ENCODE measurements around the gene PRDM7.
"Not testable (repeated sequence)": the region's sequence is repeated elsewhere in the genome, so short reads cannot be mapped to it uniquely, and the experiment has no call there.

PRDM7 gene

DNA sequence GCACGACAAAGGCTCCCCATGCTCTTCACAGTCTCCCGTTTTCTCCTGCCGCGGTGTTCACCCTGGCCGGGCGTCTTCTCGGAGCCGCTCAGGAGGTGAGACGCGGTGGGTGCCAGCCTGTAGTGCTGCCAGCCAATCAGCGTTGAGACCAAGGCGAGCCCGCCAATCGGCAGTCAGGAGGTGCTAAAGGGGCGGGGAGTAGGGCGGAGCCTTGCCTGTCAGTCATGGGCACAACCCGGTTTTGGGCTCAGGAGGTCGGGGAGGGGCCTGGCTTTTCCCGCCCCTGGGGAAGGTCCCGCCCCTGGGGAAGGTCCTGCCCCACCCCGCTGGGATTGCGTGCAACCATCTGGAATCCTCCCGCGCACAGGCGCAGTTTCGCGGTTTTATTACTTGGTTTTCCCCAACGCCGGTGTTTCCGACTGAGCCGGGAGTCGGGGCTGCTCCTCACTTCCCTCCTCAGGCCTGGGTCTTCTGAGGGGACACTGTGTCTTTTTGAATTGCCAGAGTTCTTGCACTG is at the start of gene PRDM7:
Gene PRDM7 (minus strand): TSS at position 92 of the 517 bp plus-strand sequence. CDS start 1,421 bp downstream, outside the sequence.
- DNase-seq = no peak

DNA sequence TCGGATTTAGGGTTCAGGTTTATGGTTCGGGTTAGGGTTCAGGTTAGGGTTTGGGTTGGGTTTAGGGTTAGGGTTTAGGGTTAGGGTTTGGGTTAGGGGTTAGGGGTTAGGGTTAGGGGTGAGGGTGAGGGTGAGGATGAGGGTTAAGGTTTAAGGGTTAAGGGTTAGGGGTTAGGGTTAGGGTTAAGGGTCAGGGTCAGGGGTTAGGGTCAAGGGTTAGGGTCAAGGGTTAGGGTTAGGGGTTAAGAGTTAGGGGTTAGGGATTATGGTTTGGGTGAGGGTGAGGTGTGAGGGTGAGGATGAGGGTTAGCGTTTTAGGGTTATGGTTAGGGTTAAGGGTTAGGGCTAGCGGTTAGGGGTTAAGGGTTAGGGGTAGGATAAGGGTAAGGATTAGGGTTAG is 44.7 kb upstream of the PRDM7 start:
- not testable (repeated sequence) for DNase-seq

DNA sequence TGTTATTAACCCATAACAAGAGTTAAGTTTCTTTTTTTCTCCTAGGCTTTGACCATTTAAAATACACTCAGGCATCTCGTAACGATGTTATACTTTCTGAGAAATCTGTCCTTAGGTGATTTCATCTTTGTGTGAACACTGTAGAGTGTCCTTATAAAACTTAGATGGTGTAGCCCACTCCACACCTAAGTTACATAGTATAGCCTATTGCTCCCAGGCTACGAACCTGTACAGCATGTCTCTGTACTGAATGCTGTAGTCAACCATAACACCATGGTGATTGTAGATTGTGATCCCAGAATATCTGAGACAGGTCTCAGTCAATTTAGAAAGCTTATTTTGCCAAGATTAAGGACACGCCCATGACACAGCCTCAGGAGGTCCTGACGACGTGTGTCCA is 30.5 kb upstream of the PRDM7 start:
- not testable (repeated sequence) for DNase-seq

DNA sequence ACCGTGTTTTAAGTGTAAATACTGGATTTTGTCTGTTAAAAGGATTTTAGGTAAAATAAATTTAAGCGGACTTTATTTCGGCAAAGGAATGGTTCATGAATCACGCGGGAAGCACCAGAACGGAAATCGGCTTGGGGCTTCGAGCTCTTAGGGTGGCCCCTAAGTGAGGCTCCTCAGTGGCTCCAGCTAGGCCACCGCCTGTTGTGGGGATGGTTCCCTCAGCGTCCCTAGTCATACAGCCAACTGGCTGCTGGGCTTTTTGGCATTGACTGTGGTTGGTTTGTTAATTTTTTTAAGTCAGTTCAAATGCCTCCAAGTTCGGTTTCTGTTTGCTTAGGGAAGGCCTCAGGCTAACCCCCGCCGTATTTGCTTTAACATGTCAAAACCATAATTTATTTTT is 29.9 kb upstream of the PRDM7 start:
- DNase-seq = not testable (repeated sequence)

DNA sequence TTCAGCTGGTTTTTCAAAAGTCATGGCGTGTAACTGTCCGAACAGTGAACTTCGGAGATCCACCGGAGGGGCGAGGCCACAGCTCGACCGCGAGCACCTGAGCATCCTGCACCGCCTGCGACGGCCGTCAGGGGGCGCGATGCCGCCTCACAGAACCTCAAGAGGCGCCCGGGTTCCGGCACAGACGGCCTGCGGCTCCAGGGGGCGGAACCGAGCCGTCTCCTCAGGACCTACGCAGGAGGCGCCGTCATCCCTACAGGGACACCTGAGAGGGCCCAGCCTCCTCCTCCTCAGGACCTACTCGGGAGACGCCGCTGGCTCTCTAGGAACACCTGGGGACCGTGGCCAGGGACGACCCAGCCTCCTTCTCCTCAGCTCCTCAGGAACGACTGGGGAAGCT is 29.1 kb upstream of the PRDM7 start:
- DNase-seq = not testable (repeated sequence)

DNA sequence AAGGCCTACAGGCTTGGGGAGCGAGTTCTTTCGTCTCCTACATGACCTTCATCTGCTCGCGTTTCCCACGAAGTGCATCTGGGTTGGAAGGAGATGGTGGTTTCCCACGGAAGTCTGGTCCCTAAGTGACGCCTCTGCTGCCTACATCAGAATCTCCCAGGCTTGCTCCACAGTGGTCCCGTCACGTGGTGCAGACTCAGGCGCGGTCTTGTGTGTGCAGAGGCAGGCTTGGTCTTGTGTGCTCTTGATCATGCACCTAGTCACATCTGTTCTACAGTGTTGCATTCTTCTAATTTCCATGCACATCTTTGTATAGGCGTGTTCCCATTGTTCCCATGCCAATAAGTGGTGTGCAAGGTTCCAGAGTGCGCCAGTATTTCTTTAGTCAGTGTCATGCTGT is 27.6 kb upstream of the PRDM7 start:
- not testable (repeated sequence) for DNase-seq

DNA sequence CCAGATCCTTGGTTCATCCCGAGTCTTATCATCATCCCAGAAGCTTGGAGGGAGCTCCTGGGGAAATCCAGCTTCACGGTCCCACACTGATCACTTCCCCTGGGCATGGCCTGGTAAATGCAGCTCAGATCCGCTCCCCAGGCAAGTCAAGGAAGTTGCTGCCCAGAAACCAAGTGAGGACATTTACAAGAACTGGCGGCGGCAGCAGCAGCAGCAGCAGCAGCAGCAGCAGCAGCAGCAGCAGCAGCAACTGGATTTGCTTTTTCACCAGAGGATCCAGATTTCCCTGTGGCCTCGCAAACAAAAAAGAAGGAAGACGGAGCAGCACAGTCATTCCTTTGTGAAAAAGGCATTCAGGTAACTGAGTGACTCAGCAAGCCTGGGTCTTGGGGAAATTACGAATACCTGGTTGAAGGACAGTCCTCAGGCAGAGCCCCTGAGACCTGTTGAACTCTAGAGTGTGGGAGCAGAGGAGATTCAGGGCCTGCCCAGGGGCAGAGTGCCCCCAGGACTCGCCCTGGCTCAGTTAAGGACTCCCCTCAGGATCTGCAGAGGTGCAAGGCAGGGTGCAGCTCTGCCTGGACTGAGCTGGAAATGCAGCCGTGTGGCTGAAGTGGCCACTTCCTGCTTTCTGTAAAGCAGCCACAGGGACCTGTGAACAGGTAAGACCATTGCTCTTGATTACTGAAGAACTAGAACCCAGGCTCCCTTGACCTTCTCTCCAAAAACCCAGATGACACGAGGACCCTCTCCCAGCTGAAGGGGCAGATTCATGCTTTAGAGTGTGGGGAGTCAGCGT is 25.2 kb upstream of the PRDM7 start:
- not testable (repeated sequence) for DNase-seq

DNA sequence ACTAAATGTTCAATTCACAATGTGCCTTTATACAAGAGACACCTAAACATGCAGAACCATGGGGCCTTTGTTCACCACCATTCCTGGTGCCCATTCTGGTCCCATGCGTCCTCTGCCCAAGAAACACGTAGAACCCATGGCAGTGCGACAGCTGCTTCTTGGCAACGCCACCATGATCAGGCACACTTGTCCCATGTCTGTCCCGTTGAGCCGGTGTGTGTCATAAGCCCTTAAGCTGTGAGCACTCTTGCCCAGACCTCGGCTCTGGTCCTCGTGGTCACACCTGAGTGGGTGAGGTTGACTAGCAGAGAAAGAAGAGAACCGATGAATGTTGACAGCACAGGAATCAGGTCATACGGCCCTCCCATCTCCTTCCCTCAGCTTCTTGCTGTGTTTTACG is 24.2 kb upstream of the PRDM7 start:
- DNase-seq = not testable (repeated sequence)

DNA sequence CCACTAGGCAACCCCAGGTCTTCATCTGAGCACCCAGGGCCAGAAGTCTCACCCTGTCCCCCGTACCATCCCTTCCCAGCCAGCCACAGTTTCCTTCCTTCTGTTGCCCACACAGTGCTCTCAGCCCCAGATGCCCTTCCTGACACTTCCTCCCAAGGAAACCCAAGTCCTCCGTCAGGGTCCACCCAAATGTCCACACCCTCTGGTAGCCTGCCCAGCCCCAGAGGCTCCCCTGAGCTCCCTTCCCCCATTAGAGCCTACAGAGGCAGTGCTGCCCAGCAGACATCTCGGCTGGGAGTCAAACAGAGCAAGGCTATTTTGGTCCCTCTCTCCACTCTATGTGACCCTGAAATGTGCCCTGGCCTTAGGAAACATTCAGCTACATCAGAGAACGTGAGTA is 23.7 kb upstream of the PRDM7 start:
- not testable (repeated sequence) for DNase-seq

DNA sequence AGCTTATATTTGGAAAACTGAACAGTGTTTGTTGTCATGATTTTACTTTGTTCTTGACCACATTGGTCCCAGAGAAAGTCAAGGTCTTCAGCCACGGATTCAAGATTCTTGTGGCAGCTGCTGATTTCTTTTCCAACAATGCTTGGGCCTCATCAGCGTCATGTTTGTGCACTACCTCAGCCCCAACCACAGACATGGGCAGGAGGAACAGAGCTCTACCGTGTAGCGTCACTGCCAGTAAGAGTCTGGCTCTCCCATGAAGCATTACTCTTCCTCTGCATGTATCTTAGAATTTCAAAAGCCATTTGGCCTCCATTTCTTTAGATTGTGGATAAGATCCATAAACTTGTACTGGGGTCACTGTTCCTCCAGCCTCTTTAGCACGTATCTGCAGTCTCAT is 23.1 kb upstream of the PRDM7 start:
- not testable (repeated sequence) for DNase-seq

DNA sequence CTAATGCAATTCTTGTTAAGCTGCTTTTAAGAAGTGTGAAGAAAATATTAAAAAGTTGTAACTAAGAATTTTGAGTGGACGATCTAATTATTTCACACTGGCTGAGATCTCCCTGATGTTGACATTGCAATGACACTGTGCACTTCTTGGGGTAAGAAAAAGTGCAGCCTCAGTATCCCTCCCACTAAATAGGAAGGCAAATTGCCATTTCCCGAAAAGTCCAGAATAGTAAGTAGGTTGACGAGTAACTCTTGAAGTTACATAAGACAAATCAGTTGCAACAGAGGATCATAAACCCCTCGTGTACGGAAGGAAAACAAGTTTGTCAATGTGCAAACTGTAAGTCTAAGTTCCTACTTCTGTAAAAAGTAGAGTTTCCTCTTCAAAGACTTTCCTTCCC is 21.8 kb upstream of the PRDM7 start:
- not testable (repeated sequence) for DNase-seq

DNA sequence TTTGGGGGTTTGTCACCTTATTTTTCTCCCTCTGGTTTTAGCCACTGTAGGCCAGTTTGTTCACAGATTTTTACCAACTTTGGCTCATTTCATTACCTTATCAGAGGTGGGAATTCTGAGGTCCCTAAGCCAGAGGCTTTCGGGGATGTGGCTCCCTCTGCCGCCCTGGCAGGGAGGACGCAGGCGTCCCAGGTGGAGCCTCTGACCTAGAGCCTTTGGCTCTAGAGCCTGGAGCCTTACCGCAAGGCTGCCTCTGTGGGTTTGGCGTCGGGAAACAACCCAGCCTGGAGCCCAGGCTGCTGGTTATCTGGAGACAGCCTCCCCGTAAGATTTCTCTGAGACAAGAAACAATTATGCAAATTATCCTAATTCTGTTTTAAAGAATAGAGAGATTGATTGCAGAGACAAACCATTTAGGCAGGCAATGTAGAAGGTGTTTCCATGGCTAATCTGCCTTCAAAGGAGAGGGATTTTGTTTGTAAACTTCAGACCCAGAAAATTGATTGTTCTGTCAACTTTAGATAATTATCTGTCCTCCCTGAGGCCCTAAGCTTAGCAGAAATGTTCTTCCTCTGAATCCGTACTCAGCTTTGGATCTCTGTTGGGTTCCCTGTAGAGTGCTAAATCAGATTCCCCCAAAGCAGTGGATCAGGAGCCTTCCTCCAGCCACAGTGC is 20.0 kb upstream of the PRDM7 start:
- not testable (repeated sequence) for DNase-seq

DNA sequence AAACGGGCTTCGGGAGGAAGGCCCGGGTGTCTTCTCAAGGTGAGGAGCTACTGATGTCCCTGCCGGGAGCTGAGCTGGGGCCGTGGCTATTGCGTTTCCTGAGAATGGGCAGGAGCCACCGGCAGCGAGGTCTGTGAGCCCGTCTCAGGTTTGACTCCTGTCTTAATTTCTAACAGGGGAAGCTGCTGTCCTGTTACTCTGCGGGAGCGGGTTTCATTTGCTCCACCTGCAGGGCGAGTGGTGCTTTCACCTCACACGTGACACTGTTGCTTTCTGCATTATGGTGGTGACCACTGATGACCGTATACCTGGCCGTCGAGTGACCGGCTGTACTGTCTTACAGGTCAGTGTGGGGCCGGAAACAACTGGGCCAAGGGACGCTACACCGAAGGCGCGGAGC is 17.7 kb upstream of the PRDM7 start:
- not testable (repeated sequence) for DNase-seq

DNA sequence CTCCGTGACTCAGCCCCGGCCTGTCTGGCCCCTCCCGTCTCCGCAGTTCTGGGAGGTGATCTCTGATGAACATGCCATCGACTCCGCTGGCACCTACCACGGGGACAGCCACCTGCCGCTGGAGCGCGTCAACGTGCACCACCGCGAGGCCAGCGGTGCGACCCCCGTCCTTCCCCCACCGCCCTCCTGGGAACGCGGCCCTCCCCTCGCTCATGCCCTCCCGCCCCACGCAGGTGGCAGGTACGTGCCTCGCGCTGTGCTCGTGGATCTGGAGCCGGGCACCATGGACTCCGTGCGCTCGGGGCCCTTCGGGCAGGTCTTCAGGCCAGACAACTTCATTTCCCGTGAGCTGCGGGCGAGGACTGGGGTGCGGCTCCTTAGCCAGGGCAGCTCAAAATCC is 17.2 kb upstream of the PRDM7 start:
- DNase-seq = not testable (repeated sequence)

DNA sequence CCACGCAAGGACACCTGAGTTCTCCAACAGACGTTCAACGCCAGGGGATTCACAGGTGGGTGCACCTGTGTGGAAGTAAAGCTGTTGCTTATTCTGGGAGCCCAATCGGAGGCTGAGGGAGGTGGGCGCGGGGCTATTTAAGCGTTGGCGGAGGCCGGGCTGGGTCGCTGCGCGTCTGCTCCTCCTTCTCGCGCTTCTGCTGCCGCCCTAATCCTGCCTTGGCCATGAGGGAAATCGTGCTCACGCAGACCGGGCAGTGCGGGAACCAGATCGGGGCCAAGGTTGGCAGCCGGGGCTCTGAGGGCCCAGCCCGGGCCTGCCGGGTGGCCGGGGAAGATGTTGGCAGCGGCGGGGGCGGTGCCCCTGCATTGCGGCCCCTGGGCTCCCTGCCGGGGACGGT is 16.7 kb upstream of the PRDM7 start:
- not testable (repeated sequence) for DNase-seq

DNA sequence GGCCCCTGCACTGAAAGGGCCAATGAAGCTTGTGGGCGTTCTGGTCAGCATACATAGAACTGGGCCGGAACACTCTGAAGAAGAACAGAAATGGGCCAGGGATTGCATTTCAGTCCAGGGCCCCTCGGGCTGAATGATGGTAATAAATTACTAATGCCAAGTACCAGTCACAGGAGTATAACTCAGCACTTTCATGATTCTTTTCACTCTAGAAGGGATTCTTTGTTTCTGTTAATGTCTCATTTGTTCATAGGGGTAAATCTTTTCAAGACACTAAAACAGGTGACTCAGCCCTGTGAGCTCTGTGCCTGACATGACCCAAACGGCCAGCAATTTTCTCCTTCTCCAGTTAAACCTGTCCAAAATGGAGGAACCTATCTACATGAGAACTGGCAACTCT is 15.7 kb upstream of the PRDM7 start:
- not testable (repeated sequence) for DNase-seq

DNA sequence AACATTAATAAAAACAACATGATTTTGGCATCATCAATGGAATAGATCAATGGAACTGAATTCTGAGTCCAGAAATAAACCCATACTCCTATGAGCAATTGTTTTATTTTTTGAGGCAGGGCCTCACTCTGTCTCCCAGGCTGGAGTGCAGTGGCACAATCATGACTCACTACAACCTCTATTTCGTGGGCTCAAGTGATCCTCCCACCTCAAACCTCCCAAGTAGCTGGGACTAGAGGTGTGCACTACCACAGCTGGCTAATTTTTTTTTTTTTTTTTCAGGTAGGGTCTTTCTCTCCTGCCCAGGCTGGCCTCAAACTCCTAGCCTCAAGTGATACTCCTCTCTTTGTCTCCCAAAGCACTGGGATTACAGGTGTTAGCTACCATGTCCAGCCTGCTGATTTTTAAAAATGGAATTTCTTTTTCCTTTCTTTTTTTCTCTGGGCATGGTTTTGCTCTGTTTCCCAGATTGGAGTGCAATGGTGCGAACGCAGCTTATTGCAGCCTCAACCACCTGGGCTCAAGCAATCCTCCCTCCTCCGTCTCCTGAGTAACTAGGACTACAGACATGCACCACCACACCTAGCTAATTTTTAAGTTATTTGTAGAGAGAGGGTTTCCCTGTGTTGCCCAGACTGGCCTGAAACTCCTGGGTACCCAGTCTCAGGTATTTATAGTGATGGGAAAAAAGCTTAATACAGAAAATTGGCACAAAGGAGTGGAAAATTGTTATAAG is 7.3 kb upstream of the PRDM7 start:
- no peak for DNase-seq

DNA sequence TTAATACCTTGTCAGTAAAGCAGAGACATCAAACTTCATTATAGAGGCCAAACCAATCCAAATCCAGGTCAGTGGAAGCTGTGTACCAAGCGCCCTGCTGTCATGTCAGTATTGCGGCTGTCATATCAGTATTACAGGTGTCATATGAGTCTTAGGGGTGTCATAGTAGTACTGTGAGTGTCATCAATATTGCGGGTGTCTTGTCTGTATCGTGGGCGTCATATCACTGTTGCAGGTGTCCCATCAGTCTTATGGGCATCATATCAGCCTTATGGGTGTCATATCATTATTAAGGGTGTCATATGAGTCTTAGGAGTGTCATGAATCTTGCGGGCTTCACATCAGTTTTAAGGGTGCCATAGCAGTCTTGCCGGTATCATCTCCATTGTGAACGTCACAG is 6.0 kb upstream of the PRDM7 start:
- no peak for DNase-seq

DNA sequence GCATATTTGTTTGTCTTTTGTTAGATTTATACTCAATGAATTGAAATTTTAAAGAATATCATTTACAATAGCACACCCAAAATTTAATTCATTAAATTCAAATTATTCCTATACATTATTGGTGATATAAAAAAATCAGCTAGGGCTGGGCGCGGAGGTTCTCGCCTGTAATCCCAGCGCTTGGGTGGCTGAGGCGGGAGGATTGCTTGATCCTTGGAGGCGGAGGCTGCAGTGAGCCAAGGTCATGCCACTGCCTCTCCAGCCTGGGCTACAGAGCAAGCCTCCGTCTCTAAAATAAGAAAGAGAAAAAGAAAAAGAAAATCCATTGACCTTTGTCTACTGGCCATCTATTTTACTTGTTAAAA is 4.5 kb upstream of the PRDM7 start:
- DNase-seq = no peak

DNA sequence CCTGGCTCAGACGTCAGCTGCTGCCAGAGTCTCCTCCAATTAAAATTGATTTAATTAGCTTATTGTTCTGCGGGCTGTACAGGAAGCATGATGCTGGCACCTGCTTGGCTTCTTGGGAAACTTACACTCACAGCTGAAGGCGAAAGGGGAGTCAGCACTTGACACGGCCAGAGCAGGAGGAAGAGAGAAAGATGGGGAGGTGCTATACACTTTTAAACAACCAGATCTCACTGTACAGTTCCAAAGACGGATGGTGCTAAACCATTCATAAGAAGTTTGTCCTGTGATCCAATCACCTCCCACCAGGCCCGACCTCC is 1.4 kb upstream of the PRDM7 start:
- no peak for DNase-seq

DNA sequence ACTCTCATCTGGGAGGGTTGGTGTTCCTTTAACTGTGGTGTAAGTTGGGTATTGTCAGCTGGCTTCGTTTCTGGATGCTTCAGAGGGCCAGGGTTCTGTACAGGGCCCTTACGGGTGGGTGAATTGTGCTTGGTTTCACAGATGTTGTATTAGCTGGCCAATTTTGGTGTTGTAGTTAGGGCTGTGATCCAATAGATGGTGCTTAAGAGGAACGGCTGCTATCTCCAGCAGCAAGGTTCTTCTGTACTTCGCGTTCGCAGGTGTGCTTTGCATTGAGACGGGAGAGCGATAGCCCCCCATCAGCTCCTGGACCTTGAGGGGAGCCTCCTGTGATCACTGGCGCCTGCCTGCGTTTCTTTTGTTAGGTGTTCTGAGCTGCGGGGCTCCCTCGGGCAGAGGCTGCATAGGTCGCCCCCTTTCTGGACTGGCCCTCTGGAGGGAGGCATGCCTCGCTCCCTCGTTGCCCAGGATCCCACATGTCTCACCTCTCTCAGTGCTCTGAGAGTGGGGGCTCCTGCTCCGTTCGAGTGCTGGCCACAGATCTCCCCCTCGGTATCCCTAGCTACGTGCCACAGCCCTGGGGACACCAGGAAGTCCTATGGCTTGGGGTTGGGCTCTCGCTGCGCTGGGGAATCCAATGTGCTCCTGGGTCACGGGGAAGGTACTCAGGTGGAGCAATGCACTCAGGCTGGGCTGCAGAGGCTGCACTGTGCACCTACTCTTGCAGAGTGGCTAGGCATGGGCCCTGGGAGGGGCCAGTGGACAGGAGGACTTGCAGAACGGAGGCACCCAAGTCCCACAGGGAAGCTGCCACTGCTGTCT is 837 bp upstream of the PRDM7 start:
- no peak for DNase-seq

DNA sequence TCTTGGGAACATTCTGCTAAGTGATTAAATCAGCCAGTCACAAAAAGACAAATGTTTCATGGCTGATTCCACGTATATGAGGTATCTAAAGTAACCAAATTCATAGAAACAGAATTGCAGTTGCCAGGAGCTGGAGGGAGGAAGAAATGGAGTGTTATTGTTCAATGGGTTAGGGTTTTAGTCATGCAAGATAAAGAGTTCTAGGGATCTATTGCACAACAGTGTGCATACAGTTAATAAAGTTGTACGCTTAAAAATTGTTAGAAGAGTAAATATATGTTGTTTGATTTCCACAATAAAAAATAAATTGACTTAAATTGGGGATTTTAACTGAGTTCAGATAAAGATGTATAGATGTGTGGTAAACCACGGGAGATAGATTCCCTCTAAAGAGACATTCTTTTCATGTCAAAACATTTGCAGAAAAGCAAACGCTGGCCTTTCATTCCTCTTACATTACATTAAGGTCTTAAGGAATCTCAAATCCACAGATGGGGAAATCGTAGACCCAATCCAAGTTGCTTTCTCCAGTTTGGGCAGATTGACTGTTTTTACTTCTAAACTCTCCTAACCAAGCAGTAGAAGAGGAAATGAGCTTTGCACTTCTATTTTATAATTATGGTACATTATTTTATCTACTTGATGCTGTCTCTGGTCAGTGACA is 4.6 kb downstream of the PRDM7 start:
- DNase-seq = no peak

Data from NCI-H2107 (cell line).